GM19239 (cell line): ENCODE measurements around the gene DDX10.
"Not testable (repeated sequence)": the region's sequence is repeated elsewhere in the genome, so short reads cannot be mapped to it uniquely, and the experiment has no call there.

ENCODE experiments used
- DNase-seq: peaks from one replicate; pipeline ENCODE4 v3.0.0; 2011; ENCODE audit warnings: low spot score; ENCODE audit not compliant: insufficient read length
- FAIRE-seq: peaks from 2 replicates; lab custom pipeline; 2011; peaks lifted over from hg19 to GRCh38; lab: Jason Lieb, UNC

DDX10 gene

DNA sequence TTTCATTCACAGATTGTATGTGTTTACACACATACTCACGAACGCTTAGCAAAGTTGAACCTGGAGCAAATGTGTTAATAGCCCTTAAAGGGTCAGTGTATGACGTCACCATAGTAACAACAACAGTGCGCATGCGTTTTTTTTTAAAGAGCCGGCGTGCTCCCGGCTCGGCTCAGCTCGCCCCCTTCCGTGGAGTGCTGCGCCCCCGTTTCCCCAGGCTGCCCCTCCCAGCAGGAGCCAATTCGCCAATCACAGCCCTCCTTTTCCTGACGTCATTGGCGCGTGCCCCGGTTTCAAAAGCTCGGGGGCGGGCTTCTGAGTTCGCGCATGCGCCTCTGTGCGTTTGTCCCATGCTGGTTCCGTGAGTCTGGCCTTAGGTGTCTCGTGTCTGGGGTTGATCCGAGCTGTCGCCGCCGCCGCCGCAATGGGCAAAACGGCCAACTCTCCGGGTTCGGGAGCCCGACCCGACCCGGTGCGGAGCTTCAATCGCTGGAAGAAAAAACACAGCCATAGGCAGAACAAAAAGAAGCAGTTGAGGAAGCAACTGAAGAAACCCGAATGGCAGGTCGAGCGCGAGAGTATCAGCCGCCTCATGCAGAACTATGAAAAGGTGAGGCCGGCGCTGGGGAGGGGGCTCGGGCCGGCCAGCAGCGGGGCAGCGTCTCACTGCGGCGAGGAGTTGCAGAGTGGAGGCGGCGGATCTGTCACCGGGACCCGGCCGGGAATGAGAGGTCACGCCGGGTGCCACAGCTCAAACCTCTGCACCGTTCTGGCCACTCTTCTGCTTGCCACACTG is at the start of gene DDX10:
TSS of gene DDX10 (plus strand) at position 340 of the 796 bp plus-strand sequence. CDS start at position 425, 85 bp downstream.
- peak; percentile 59 for DNase-seq
- peak; percentile 98 for FAIRE-seq

DNA sequence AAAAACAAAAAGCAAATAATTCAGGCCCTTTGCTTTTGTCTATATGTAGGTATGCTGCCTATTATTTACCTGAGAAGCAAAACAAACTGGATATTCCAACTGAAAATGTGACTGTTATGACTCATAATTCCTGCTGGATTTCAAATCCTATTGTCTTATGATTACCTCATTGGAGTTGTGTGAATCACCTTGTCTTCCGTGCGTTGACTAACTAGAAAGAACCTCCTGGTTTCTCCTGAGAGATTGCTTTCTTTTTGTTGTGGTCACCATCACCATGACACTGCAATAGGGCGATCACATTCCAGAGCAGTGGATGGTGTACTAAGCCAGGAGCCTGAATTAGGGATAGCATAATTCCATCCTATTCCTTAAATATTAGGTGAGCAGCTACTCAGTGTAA is 48.3 kb upstream of the DDX10 start:
- FAIRE-seq (no peak), DNase-seq (no peak)

DNA sequence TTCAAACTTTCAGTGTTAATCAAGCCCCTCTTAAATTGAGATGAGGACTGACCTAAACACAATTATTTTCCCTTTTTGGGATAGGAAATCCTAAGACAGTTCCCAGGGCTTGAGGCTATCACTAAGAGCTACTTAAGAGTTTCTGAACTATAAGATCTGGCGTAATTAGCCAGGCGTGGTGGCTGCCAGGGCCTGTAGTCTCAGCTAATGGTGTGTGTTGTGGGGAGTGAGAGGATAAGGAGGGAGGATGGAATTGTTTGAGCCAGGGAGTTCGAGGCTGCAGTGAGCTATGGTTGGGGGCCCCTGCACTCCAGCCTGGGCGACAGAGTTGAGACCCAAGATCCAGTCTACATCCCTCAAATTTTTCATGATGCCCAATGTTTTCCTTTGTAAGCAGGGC is 47.8 kb upstream of the DDX10 start:
- DNase-seq (no peak), FAIRE-seq (no peak)

DNA sequence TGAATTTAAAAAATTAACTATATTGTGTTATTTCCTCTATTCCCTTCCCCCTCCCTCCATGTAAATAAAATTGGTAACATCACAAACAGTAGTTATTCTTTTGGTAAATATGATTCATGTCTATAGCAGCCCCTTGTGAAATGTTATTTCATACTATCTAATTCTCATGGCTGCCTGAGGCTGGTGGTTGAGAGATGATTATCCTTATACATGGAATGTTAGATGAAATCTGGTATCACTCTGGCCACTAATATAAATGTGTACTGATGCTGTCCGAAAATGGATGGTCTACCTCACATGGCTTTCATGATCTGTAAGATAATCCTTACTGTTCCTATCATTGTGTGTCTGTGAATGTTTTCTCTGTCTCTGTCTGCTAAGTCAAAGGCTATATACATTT is 46.3 kb upstream of the DDX10 start:
- no peak for FAIRE-seq

DNA sequence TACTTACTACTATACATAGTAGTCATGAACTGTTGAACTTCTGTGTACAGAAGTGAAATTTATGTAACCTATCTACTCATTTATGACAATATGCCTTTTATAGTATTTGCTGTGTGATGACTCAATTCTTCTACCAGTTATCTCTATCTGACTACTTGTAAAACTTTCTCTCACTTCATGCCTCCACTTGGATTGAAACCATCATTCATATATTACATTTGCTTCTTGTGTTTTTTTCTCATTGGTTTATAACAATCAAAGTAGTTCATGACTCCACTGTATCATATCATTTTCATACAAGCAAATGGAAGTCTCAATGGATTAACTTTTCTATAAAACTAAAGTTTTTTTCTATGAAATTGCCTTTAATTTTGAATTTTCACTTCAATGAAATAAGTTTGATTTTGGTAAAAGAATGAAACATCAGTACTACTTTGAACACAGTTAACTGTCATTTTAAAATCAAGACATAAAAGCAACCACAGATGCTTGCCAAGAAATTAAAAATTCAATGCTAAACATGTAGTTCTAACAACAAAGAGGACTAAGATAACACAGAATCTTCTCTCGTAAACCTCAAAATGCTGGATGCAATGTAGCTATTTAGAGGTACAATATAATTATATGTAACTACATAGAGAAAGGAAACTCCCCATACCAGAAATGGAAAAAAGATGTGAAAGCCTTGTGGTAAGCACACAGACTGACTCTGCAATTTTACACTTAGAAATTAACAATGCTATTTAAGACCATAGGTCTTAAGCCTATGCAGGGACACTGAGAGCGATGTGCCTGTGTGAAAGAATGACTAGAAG is 43.7 kb upstream of the DDX10 start:
- peak; percentile 98 for FAIRE-seq
- DNase-seq = peak; percentile 32

More for the DNA sequence above, 46.3 kb upstream of the DDX10 start:
- no peak for DNase-seq

DNA sequence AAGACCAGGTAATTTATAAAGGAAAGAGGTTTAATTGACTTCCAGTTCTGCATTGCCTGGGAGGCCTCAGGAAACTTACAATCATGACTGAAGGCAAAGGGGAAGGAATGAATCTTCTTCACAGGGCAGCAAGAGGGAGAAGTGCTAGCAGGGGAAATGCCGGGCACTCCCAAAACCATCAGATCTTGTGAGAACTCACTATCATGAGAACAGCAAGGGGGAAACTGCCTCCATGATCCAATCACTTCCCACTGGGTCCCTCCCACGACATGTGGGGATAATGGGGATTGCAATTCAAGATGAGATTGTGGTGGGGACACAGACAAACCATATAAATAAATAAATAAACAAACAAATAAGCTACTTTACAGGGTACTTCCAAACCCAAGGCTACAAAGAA is 42.5 kb upstream of the DDX10 start:
- DNase-seq = no peak
- peak; percentile 55 for FAIRE-seq

DNA sequence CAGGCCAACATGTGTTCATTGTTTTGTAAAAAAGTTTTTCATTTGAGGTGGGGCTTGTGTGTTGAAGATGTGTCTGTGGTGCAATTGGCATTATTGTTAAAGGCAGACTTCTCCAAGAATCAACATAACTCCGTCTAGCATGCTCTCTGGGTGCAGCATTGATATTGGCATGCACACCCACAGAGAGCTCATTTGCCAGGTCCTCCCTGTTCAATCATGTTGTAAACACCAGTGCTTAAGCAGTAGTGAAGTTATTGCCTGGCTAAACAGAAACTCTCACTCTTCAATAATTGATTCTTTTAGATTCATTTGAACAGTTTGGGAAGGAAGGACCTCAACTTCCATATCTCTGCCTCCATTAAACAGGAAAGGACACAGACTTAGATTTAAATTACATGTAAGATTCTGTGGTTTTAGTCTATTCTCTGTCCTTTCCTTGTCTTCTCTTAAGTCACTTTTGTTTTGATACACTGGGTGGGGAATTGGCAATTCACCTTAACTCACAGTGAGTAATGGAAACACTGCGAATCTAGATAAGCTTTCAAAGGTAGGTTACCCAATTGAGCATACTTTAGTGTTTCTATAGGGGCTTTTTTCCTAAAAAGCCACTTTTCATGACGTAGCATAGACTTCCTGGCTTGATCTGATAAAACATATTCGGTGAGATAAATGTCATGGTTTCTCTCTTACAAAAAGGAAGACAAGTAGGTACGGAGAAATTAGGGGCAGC is 40.5 kb upstream of the DDX10 start:
- FAIRE-seq = no peak
- DNase-seq = no peak

DNA sequence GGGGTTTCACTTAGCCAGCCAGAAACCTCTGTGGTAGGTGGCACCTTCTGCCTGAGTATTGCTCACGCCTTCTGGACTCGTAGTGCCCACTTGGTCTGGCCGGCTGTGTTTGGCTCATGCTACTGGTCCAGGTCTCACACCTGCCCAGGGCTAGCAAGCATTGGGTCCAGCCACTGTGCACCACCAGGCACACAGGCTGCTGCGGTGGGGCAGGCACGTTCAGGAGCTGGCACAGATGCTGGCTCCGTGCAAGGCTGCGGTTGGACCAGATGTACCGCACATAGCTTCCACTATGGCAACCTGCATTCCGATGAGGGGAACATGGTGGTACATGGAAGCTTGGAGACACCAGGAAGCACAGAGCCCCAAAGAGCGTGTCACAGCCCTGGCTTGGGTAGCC is 36.5 kb upstream of the DDX10 start:
- FAIRE-seq (no peak), DNase-seq (no peak)

DNA sequence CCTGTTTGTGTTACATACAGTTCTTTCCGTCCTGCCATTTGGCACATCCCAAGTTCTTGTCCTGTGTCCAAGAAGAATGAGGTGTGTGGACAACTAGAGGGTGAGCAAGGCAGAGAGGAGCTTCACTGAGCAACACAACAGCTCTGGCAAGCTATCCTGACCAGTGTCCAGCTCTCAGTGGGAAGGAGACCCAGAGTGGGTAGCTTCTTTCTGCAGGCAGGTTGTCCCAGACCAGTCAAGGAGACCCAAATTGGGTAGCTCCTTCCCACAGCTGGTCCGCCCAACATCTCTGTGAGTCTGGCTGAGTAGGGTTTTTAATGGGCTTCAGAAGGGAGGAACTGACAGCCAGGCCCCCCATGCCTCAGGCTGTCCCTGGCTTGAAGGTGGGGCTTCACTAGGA is 36.1 kb upstream of the DDX10 start:
- DNase-seq (no peak), FAIRE-seq (no peak)

DNA sequence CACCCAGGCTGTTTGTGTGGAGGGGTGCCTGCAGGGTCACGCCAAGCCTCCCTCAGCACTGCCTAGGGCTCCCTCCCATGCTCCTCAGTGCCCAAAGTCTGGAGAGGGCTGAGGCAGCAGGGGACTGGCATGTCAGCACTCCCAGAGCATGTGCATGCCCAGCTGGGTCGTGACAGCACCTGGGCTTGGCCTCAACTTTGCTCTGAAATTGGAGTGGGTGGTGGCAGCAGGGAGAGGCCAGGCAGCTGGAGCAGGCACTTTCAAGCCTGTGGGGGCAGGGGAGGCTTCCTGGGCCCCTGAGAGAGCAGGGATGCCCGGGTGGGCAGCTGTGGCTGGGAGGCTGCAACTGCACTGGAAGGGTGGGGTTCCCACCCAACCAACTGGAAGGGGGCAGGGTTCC is 35.6 kb upstream of the DDX10 start:
- DNase-seq (no peak), FAIRE-seq (no peak)

DNA sequence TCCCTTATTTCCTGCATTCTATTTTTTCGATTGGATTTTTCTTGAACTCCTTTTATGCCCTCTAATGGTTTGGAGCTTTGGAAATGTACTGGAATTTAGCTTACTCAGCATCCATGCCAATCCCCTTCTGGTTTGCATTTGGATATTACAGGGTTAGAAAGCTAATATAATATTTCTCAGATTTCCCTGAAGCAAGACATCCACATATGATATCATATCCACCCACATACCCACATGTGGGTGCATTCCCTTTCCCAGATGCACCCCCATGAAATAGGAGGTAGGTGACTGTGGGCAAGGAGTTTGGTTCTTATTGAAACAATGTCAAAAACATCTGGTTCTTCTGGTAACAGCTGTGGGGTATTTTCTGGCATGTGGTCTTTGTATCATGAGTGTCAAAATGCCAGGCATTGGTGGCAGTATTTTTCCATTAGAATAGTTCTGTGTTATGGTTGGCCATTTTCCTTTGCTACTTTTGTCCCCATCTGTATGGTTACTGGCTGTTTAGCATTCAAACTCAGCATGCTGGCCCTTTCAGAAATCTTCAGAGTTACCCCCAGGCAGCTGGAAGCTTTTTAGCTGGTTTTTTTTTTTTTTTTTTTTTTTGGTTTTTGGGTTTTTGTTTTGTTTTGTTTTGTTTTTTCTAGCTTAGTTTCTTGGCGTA is 32.7 kb upstream of the DDX10 start:
- FAIRE-seq (no peak), DNase-seq (no peak)

DNA sequence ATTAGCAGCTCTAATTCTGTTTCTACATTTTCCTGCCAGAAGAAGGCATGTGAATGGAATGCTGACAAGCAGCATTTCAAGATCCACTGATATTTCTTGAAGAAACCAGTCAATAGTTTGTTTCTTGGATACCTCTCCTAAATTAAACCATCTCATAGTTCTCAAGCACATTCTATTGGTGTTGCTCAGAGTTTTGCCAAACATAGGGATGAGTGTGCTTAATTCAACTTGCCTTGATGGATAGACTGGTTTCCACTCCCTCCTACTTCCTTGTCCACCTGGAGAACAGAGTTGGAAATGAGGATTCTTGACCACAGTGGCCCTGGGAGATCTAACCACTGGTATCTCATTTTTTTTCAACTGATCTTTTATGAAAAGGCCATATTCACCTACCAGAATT is 29.8 kb upstream of the DDX10 start:
- FAIRE-seq = no peak
- no peak for DNase-seq

DNA sequence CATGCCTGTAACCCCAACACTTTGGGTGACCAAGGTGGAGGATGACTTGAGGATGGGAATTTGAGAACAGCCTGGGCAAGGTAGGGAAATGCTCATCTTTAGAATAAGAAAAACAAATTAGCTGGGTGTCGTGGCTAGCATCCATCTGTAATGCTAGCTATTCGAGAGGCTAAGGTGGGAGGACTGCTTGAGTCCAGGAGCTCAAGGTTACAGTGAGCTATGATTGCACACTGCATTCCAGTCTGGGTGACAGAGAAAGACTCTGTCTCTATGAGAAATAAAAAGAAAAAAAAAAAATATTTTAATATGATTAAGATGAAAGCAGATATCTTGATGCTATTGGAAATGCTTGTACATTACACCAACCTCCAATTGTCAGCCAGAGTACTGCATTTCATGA is 28.6 kb upstream of the DDX10 start:
- FAIRE-seq = no peak
- DNase-seq = no peak

DNA sequence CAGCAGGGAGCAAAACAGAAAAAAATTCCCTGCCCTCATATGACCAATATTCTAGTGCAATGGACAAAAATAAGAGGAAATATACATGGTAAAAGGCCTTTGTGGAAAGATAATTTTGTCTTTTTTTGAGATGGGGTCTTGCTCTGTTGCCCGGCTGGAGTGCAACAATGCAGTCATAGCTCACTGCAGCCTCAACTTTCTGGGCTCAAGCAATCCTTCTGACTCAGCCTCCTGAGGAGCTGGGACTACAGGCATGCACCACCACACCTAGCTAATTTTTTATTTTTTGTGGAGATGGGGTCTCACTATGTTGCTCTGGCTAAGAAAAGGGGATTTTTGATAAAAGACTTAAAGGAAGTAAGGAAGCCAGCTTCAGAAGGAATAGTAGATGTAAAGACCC is 25.7 kb upstream of the DDX10 start:
- no peak for FAIRE-seq
- no peak for DNase-seq

DNA sequence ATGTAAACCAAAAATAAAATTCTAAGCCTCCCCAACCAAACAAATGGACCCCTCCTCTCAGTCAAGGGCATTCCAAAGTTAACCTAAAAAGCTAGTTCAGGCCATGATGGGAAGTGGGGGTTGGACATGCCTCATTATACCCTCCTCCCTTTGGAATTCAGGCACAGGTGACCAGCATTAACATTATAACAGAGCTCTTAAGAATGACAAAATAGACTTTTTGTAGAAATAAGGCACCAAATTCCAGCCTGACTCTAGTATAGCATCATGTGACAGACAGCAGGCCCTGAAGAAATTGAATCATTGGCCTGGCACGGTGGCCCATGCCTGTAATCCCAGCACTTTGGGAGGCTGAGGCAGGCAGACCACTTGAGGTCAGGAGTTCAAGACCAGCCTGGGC is 23.1 kb upstream of the DDX10 start:
- not testable (repeated sequence) for DNase-seq, FAIRE-seq

DNA sequence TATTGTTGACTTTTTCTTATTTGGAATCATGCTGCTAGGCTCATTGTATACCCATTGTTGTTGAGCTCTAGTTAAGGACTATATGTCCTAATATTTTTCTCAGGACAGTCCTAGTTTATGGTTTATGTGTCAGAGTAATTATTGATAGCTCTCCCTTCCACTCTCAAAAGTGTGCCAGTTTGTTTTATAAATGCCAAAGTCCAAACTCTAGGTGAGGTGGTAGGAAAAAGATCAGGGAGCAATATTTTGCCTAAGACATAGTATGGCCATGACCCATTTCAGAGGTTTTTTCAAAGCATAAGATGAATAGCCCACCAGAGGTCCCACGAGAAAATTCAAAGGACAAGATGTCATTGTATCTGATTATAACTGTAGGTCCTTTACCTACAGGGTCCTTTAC is 20.9 kb upstream of the DDX10 start:
- DNase-seq = no peak
- no peak for FAIRE-seq

DNA sequence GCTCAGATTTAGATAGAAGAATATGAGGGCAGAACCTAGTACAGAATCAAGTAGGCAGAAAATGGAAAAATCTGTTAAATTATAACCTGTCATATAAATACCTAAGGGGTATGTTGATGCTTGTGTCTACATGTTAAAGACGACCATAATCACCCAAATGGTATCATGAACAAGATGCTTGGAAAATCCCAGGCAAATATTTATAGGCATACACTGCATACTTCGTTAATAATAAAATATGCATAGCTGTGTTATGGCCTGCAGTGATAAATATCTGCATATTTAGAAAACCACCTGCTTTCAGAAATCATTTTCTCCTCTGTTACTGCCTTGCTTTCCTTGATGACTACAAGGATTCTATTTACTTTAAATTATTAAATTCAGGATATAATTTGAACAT is 18.9 kb upstream of the DDX10 start:
- DNase-seq (no peak), FAIRE-seq (no peak)

DNA sequence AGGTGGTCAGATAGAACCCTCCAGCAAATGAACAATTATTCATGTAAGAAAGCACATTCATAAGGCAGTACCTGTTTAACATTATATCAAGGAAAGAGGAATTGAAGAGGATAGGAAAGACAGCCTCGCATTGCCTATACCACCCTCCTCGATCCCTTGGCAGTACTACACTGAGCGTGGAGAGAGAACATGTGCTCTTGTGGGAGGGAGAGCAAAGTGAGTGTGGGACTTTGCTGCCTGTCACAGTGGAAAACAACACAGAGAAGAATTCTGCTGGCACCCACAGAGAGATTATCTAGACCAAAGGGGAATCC is 17.5 kb upstream of the DDX10 start:
- no peak for FAIRE-seq

DNA sequence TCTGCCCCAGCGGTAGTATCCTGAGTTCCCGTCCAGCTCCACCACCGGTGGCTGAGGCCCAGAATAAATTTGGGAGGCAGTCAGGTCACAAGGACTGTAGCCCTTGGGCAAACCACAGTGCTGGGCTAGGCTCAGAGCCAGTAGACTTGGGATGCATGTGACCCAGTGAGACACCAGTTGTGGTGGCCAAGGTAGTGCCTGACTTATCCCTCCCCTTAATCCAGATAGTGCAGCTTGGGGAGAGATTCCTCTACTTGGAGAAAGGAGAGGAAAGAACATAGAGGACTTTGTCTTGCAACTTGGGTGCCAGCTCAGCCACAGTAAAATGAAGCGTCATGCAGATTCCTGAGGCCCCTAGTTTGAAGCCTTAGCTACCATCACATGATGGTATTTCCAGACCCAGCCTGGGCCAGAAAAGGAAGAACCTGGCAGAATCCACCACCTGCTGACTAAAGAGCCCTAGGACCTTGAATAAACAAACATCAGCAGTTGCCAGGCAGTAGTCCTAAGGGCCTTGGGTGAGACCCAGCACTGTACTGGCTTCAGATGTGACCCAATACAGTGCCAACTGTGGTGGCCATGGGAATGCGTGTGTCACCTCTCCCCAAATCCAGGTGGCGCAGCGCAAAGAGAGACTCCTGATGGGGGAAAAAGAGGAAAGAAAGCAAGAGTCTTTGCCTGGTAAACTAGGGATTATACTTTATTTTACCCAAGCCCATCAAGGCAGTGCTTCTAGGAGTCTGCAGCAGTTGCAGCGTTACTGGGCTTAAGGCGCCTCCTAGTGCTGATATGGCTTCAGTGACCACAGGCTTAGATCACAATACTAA is 17.0 kb upstream of the DDX10 start:
- FAIRE-seq = no peak

More for the DNA sequence above, 17.5 kb upstream of the DDX10 start:
- DNase-seq = no peak

DNA sequence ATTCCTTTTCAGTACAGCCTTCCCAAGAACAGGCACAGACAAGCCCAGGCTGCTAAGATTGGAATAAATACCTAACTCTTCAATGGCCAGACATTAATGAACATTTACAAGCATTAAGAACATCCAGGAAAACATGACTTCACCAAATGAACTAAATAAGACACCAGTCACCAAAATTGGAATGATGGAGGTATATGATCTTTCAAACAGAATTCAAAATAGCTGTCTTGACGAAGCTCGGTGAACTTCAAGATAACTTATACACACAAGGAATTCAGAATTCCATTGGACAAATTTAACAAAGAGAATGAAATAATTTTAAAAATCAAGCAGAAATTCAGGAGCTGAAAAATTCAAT is 16.4 kb upstream of the DDX10 start:
- FAIRE-seq = peak; percentile 93

More for the DNA sequence above, 17.0 kb upstream of the DDX10 start:
- peak; percentile 9 for DNase-seq

More for the DNA sequence above, 16.4 kb upstream of the DDX10 start:
- DNase-seq = no peak
